Esophagus squamous epithelium (tissue), 5 donors: ENCODE data around the gene RALY. TPM values are rescaled to one million over a fixed set of nuclear protein-coding genes. Genes with fewer than 3 reads are reported as not detected.
A peak's percentile ranks its signal among the peaks of the same experiment; 100 is the strongest.

ENCODE experiments used
- DNase-seq: peaks from one replicate; lab custom pipeline; 2025; lab: John Stamatoyannopoulos, UW
- H3K27ac ChIP-seq, 4 donors: fragments of 200-600 bp; sonication (generic); one replicate each; pipeline ENCODE4 v1.5.1; 2016 to 2019; ENCODE audit warnings: mild to moderate bottlenecking in 1 of 4
- H3K27me3 ChIP-seq, 4 donors: fragments of 200-600 bp; sonication (generic); 1 replicate in 3 of 4; 2 replicates in 1 of 4; pipeline versions ENCODE4 v1.5.1 to v1.6.0; 2017 to 2021; ENCODE audit warnings: antibody characterized with exemption in 1 of 4
- H3K36me3 ChIP-seq, 3 donors: fragments of 200-600 bp; sonication (generic); one replicate each; pipeline ENCODE4 v1.5.1; 2016 to 2019
- H3K4me1 ChIP-seq, 3 donors: fragments of 200-600 bp; sonication (generic); one replicate each; pipeline ENCODE4 v1.5.1; 2017 to 2019
- H3K4me3 ChIP-seq, 4 donors: fragments of 200-600 bp; sonication (generic); 1 replicate in 3 of 4; 2 replicates in 1 of 4; pipeline ENCODE4 v1.5.1; 2016 to 2019; ENCODE audit warnings: mild to moderate bottlenecking in 2 of 4, moderate library complexity in 1 of 4
- H3K9me3 ChIP-seq, 3 donors: fragments of 200-600 bp; sonication (generic); one replicate each; pipeline ENCODE4 v1.5.1; 2016 to 2019
- CTCF ChIP-seq, 6 experiments: fragments of 450-650 bp in 4 of 6; fragments of 200-600 bp in 2 of 6; sonication (generic) in 2 of 6; IDR thresholded peaks; one replicate each; pipeline ENCODE4 v1.5.1; 2016 to 2019; ENCODE audit warnings: antibody characterized with exemption in 6 of 6, mild to moderate bottlenecking in 4 of 6, moderate library complexity in 4 of 6
- POLR2A ChIP-seq, 4 donors: fragments of 450-650 bp; IDR thresholded peaks; one replicate each; pipeline ENCODE4 v1.6.1; 2017; ENCODE audit warnings: antibody characterized with exemption in 4 of 4, mild to moderate bottlenecking in 4 of 4, moderate library complexity in 3 of 4
- WGBS, 2 donors: methylation state at CpG; one replicate each; pipeline ENCODE4 v1.1.5; 2018; 5-methylcytosine and 5-hydroxymethylcytosine counted together
- intact Hi-C: fragments of 100-400 bp; cut with DNase I; formaldehyde crosslinking; loops from one replicate; pipeline ENCODE4 v1.15.0; 2022
- total RNA-seq, 4 donors: library from RNA; depleted of rRNA; stranded (reverse); fragments of >200 nt; gene quantifications; one replicate each; pipeline ENCODE4 v1.1.0, GENCODE V29; 2016
- donor health status: DM: yes; HTN: yes; CAD: no.

RALY gene
- total RNA-seq, 4 donors from 2014 or later: 70.3 to 100 (median 88.2) TPM

- no peak overlapping the region for H3K4me3 ChIP-seq
- H3K27ac ChIP-seq: no peak overlapping the region
- no peaks in the 10 kb centered on the region for H3K9me3 ChIP-seq
- intact Hi-C loops: loop anchor here (5.0 kb wide), 1 partner anchor 150 kb away; no protein-coding TSS in a partner anchor
- H3K4me1 ChIP-seq: no peaks in the 10 kb centered on the region
- no peaks in the 10 kb centered on the region for H3K27me3 ChIP-seq
- TF ChIP-seq CTCF (IDR thresholded peaks at IDR 0.05) (no peak), POLR2A (IDR thresholded peaks at IDR 0.05) (no peak)
- H3K36me3 ChIP-seq: peaks cover 13 to 97% (median 22%) of the 10 kb centered on the region in 3 donors
- no peak for DNase-seq
- WGBS, 2 donors: 95 to 100% methylated on average over 1 to 8 of the region's 20 CpGs
Measured at GRCh38 chr20:34076952-34077351, 83.2 kb downstream of the RALY start.

- WGBS, 2 donors: 98% methylated on average over 5 of the region's 5 CpGs; no CpG with 5 or more reads in 1 of the 2 donors
- Histone ChIP-seq H3K9me3 (no peaks in the 10 kb centered on the region), H3K4me1 (peaks cover 0 to 13% (median 7%) of the 10 kb centered on the region in 3 donors), H3K36me3 (peaks cover 13 to 98% (median 21%) of the 10 kb centered on the region in 3 donors), H3K27ac (no peak overlapping the region), H3K4me3 (no peak overlapping the region), H3K27me3 (no peaks in the 10 kb centered on the region)
- TF ChIP-seq POLR2A (IDR thresholded peaks at IDR 0.05) (no peak), CTCF (IDR thresholded peaks at IDR 0.05) (no peak)
- no peak for DNase-seq
- intact Hi-C loops: loop anchor here (5.0 kb wide), 1 partner anchor 151 kb away; no protein-coding TSS in a partner anchor
Measured at GRCh38 chr20:34078540-34078939, 84.8 kb downstream of the RALY start.

- H3K36me3 ChIP-seq: peaks cover 13 to 98% (median 21%) of the 10 kb centered on the region in 3 donors
- no peak for DNase-seq
- no peak overlapping the region for H3K4me3 ChIP-seq
- H3K27me3 ChIP-seq: no peaks in the 10 kb centered on the region
- no peaks in the 10 kb centered on the region for H3K9me3 ChIP-seq
- H3K4me1 ChIP-seq: peaks cover 0 to 18% (median 7%) of the 10 kb centered on the region in 3 donors
- no peak overlapping the region for H3K27ac ChIP-seq
- WGBS, 2 donors: 96 to 100% methylated on average over 1 to 4 of the region's 6 CpGs
- intact Hi-C loops: loop anchor here (5.0 kb wide), 1 partner anchor 153 kb away; no protein-coding TSS in a partner anchor
- TF ChIP-seq CTCF (IDR thresholded peaks at IDR 0.05): no peak
- TF ChIP-seq POLR2A (IDR thresholded peaks at IDR 0.05): no peak
Measured at GRCh38 chr20:34079818-34080217, 86.1 kb downstream of the RALY start.

- H3K36me3 ChIP-seq: peaks cover 1 to 98% (median 24%) of the 10 kb centered on the region in 3 donors
- 85 to 91% methylated on average over 3 to 7 of the region's 8 CpGs for WGBS, 2 donors
- H3K27ac ChIP-seq: peak overlapping the region in 1 of 4 donors; percentile 38
Measured at GRCh38 chr20:34082232-34082887, 88.6 kb downstream of the RALY start.

More at GRCh38 chr20:34082232-34082887, 88.6 kb downstream of the RALY start:
- Histone ChIP-seq H3K4me1 (peaks cover 0 to 18% (median 7%) of the 10 kb centered on the region in 3 donors), H3K27me3 (no peaks in the 10 kb centered on the region), H3K9me3 (no peaks in the 10 kb centered on the region), H3K4me3 (no peak overlapping the region)
- DNase-seq: no peak
- intact Hi-C loops: no loop called here
- TF ChIP-seq CTCF (IDR thresholded peaks at IDR 0.05) (no peak), POLR2A (IDR thresholded peaks at IDR 0.05) (no peak)
